Activated CD8-positive, alpha-beta memory T cell treated with anti-CD3 and anti-CD28 coated beads for 24 hours (primary cell): ENCODE measurements around the gene APLN.
A peak's percentile ranks its signal among the peaks of the same experiment; 100 is the strongest.

ENCODE experiments used
- DNase-seq: peaks from one replicate; pipeline ENCODE4 v3.0.0-alpha.2; 2020

The APLN gene

GRCh38 chrX:129659861-129660260 lies 5.1 kb upstream of the APLN start:
- DNase-seq, result no peak

GRCh38 chrX:129659141-129659540 lies 4.4 kb upstream of the APLN start:
- no peak for DNase-seq

GRCh38 chrX:129658429-129658828 lies 3.7 kb upstream of the APLN start:
- no peak for DNase-seq

- DNase-seq, result peak; percentile 56
Observed at GRCh38 chrX:129655547-129656249, 942 bp upstream of the APLN start.

GRCh38 chrX:129653971-129654651 lies 645 bp downstream of the APLN start:
- DNase-seq, result no peak

- DNase-seq, result peak; percentile 47
Observed at GRCh38 chrX:129653181-129653970, 1.4 kb downstream of the APLN start.

- peak; percentile 51 for DNase-seq
Observed at GRCh38 chrX:129652565-129653169, 2.1 kb downstream of the APLN start.

- DNase-seq, result peak; percentile 38
Observed at GRCh38 chrX:129651756-129652564, 2.8 kb downstream of the APLN start.

- DNase-seq, result peak; percentile 48
Observed at GRCh38 chrX:129650821-129651510, 3.8 kb downstream of the APLN start.

- peak; percentile 24 for DNase-seq
Observed at GRCh38 chrX:129650183-129650689, 4.5 kb downstream of the APLN start.

- DNase-seq, result peak; percentile 24
Observed at GRCh38 chrX:129649268-129650182, 5.2 kb downstream of the APLN start.

GRCh38 chrX:129648514-129649267 lies 6.1 kb downstream of the APLN start:
- peak; percentile 30 for DNase-seq

- peak; percentile 33 for DNase-seq
Observed at GRCh38 chrX:129647418-129648410, 7.0 kb downstream of the APLN start.

GRCh38 chrX:129646566-129647417 lies 8.0 kb downstream of the APLN start:
- peak; percentile 44 for DNase-seq

- no peak for DNase-seq
Observed at GRCh38 chrX:129642641-129643040, 12.1 kb downstream of the APLN start.

- DNase-seq, result no peak
Observed at GRCh38 chrX:129641941-129642340, 12.8 kb downstream of the APLN start.

- no peak for DNase-seq
Observed at GRCh38 chrX:129641469-129641868, 13.3 kb downstream of the APLN start.
